ENCODE measurements around the gene LRP8.

- no peak for TF ChIP-seq CTCF (IDR thresholded peaks at IDR 0.05)
- TF ChIP-seq POLR2A (IDR thresholded peaks at IDR 0.05), result no peak
- no peak for TF ChIP-seq POLR2AphosphoS5 (IDR thresholded peaks at IDR 0.05; ENCODE audit: insufficient read depth in 1 of 2, low read depth in 1 of 2)
Measured at GRCh38 chr1:53254011-53254640, 73.7 kb downstream of the LRP8 start.
